Activated CD8-positive, alpha-beta memory T cell treated with anti-CD3 and anti-CD28 coated beads for 1 hour (primary cell): Measurements from ENCODE around the gene SREBF2.
A peak's percentile ranks its signal among the peaks of the same experiment; 100 is the strongest.
"Not testable (repeated sequence)": the region's sequence is repeated elsewhere in the genome, so short reads cannot be mapped to it uniquely, and the experiment has no call there.

Experiments used
- DNase-seq, 2 donors: peaks; one replicate each; pipeline ENCODE4 v3.0.0-alpha.2; 2020; ENCODE audit warnings: low read depth in 1 of 2; ENCODE audit errors: extremely low read depth in 1 of 2

The SREBF2 gene

DNA sequence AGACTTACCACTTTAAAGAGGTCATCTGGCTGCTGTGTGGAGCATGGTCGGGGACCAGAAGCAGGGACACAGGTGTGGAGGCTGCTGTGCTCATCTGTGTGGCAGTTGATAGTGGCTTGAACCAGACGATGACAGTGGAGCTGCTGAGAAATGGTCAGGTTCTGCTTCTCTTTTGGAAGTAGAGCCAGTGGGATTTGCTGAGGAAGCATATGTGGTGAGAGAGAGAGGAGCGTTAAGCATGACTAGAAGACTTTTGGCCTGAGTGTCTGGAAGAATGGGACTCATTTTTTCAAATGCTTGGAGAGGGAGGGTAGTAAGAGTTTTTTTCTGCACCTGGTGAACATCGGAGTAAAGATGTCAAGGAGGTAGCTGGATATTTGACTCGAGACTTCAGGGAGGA is 12.5 kb upstream of the SREBF2 start:
- DNase-seq = no peak

DNA sequence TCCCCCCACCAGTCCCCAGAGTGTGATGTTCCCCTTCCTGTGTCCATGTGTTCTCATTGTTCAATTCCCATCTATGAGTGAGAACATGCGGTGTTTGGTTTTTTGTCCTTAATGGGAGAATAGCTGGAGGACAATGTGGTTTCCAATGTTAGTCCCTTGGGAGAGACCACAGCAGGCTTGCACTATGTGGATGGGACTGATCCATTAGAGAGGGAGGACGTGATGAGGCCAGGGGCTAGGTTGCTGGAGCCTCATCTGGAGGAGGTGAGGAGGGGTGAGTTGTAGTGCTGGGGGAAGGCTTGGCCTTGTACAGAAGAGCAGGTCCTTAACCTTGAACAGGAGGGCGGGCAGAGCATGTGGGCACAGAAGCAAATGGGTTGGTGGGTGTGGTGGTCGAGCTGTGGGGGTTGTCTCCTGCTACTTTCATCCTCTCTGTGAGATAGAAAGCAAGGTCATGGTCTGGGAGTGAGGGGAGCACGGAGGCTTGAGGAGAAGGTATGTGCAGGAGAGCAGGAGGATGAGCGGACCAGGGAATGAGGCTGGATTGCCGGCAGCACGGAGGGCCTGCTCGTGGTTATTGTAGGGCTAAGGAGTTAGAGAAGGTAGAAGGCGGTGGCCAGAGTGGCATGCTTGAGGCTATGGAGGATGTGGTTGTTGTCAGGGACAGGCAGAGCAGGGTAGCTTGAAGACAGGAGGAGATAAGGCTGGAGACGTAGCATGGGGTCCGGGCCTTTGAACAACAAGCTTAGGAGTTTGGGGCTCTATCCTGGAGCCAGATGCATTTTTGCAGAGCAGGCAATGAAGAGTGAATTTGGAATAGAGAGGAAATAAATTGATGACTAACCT is 11.2 kb upstream of the SREBF2 start:
- DNase-seq = no peak

DNA sequence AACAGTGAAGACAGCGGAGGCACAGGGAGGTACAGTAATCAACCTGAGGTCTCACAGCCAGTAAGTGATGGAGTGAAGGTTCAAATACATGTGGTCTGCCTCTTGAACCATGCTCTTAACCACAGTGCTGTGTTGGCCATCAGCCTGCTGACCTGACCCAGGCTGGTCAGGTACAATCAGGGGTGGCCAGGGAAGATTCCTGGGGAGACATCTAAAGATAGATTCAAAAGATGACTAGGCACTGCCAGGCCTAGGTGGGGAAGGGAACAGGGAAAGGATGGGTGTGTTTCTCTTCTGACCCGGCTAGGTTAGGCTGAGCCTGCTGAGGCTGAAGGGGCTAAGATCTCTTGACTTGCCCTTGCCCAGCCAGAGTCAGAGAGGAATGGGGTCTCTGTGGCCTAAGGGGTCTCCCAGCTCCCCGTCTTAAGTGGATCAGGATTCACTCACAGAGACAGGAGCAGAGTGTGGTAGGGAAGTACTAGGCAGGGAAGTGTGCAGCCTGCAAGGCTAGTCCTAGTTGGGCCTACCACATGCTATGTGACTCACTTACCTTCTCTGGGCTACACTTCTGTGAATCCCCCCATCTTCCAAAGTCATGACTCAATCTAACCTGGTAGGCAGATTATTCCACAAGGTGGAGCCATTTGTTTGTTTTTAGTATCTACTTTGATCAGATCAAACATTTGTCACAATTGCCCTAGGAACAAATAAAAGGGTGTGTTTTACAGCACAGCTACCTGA is 10.4 kb upstream of the SREBF2 start:
- DNase-seq = no peak

DNA sequence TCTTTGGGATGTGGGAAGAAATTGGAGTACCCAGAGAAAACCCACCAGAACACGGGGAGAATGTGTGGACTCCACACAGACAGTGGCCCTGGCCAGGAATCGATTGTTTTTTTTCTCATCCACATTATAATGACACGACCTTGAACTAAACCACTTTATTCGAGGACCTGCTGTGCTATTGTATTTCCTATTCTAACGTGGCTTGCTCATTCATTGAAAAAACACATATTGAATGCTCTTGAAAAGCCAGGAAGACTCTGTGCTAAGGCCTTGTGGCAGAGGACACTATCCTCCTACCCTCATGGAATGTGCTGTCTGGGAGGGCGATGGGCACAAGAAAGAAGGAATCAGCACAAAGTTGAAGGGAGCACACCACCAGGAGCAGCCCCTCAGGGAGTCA is 9.1 kb upstream of the SREBF2 start:
- DNase-seq = no peak

DNA sequence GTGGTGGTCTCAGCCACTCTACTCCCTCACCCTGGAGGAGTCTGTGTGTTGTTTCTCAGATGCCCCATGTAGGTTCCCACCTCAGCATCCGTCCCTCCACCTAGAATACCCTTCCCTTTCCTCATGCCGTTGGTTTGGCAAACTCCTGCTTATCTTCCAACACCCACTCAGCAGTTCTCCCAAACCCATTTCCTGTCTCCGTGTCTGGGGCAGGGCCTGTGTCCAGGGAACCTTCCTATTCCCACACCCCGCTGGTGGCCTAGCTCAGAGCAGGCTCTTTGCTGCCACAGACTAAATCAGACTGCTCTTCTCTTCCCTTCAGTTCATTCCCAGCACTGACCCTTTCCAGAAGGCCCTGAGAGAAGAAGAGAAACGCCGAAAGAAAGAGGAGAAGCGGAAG is 7.5 kb upstream of the SREBF2 start:
- DNase-seq = no peak

DNA sequence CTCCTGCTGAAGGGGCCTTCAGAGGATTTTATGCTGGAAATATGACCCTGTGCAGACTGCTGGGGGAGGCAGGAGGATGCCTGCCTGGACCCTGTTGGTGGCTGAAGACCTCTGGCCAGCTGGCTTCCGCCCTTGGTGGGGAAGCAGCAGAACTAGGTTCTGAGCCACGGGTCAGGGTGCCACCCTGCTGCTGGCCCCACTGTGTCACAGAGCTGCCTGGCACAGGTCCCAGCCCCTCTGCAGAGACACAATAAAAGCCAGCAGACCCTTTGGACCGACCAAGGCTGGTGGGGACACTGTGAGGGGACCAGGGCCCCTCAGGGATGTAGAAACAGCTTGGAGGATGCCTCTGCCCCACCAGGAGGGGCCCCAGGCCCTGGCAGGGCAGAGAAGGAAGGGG is 6.9 kb upstream of the SREBF2 start:
- no peak for DNase-seq

DNA sequence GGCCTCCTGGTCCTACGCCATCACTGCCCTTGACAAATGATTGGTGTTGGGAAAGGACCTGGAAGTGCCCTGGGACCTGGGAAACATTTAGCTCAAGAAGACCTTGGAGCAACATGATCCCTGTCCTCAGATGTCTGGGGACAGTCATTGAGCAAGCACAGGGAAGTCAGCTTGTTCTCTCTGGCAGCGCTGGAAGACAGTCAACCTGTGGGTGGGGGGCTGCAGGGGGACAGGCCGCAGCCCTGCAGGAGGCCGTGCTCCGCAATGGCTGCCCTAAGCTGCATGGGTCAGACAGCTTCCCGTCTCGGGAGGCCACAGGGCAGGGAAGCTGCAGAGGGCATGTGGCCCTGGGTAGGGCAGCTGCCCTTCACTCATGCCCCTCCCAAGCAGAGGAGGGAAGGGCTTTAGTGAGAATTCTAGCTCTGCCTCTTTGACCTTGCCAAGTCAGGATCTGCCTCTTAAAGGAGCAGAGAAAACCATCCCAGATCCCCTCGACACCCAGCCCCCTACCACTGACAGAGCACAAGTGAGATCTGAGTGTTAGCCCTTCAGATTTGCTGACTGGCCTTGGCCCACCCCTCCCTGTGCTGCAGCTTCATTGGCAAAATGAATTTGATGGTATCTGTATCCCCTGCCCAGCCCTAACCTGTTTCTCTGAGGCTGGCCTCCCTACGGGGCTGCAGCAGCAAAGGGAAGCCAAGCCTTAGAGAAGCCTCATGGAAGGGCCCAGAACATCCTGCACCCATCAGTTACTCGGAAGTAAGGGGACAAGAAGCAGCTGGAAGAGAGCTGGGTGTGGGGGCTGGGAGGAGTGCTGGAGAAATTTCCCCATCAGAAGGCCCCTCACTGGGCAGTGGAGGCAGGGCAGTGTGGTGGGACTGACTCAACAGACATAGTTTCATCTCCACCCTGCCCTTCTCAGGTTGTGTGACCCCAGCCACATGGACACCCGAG is 6.2 kb upstream of the SREBF2 start:
- no peak for DNase-seq

DNA sequence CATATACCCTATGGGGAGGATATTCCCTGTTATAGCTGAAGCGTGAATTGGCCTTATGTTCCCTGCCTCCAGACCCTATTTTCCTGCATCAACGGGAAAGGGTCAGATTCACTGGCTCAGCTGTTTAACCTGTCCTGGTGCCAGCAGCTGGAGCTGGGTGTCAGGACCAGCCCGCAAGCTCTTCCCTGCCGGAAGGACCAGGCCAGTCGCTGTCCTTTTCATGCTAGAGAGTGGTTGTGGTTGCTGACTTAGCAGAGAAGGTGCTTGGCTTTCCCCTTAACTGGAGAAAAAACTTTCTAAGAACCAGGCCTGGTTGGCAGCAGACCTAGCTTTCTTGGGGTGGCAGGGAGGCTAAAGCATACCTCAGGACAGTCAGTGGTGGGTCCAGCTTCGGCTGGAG is 5.2 kb upstream of the SREBF2 start:
- no peak for DNase-seq

DNA sequence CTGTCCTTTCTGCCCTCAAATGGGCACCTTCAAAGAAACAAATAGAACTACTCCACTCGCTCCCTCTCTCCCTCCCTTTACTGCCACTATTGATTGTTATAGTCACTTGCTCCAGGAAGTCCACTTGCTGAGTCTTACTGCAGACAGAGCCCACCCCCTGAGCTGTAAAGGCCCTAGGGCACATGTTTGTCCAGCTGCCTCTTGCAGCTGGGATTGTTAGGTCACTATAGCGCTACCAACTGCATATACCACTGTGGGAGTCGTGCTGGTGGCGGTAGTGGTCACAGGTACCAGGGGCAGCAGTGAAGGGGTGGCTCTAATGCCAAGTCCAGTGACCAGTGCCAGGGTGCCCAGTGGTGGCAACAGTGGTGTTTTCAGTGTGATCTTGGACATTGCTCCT is 4.4 kb upstream of the SREBF2 start:
- DNase-seq = no peak

DNA sequence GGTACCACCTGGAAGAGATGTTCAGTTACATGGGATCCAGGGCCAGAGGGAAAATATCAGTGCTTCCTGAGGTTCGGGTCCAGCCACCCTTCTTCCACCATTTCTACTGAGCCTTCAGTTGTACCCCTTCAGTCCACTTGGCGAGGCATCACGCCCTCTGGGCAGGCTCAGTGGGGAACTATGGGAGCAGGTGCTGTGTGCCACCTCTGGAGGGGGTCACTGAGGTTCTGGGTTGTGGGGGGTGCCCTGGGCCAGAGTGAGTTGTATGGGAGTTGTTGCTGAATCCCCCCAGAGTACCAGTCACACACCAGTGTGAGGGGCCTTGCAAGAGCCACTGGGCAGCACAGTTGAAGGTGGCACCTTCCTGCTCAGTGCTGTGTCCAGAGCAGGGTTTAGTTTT is 2.7 kb upstream of the SREBF2 start:
- no peak for DNase-seq

DNA sequence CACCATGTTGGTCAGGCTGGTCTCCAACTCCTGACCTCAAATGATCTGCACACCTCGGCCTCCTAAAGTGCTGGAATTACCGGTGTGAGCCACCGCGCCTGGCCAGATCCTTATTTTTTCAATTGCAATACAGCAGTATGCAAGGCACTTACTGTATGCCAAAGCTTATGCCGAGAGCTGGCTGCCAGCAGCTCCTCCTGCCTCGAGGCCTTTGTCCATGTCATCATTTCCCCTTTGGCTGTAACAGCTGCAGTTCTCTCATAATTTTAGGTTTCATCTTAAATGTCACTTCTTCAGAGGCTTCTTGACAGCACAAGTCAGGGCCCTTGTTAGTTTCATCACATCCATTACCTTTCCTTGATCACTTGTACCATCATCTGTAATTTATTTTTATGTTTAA is 1.5 kb upstream of the SREBF2 start:
- DNase-seq = no peak

DNA sequence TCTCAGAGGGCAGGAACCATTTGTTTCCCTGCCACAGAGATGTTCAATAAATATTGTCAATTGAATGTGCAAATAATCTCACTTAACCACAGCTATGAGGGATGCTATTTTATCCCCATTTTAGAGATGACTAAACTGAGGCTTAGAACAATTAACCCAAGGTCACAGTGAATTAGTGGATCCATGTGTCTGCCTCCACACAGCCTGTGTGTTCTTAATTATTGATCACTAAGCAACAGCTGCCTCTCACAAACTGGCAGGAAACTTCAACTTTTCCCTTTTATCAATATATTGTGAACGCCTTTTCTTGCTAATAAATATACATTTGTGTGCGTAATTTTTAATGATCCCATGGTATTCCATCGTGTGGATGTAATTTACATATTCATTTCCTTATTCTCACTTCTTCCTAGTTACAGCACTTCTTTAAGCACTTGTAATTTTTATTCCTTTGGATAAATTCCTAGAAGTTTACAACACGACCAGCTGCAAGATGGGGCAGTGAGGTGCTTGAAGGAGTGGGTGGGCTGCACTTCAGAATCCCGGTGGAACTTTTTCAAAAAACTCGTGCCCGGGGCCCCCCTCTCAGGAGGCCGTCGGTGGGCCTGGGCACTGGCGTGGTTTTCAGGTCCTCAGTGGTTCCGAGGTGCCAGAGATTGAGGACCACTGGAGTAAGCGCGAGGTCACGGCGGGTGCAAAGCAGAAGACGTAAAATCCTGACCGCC is 915 bp upstream of the SREBF2 start:
- DNase-seq = no peak

DNA sequence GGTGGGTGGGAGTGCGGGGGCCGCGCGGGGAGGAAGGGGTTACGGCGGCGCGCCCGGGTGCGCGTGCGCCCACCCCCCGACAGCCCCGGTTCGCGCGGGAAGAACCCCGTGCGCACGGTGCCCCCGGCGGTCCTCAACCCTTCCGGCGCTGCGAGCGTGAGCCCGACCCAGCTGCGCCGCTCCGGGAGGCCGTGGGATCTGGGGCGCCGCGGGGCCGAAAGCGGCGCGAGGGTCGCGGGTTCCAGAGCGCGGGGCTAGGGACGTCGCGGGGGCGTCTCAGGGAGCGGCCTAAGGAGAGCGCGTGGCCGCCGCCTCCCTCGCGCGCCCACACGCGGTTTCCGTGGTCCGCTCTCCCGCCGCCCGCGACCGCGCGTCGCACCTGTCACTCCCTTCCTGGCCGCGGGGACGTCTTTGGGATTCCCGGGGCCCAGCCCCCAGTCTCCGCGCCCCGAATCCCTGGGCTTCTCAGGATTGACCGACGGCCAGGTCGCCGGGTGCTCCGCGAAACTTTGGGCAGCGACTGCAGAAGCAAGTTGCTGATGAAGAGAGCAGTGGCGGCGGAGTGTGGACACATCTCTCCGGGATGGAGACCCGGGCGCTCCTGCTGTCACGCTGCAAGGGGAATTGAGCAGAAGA is 582 bp downstream of the SREBF2 start:
- DNase-seq = peak in 1 of 2 donors; percentile 22

DNA sequence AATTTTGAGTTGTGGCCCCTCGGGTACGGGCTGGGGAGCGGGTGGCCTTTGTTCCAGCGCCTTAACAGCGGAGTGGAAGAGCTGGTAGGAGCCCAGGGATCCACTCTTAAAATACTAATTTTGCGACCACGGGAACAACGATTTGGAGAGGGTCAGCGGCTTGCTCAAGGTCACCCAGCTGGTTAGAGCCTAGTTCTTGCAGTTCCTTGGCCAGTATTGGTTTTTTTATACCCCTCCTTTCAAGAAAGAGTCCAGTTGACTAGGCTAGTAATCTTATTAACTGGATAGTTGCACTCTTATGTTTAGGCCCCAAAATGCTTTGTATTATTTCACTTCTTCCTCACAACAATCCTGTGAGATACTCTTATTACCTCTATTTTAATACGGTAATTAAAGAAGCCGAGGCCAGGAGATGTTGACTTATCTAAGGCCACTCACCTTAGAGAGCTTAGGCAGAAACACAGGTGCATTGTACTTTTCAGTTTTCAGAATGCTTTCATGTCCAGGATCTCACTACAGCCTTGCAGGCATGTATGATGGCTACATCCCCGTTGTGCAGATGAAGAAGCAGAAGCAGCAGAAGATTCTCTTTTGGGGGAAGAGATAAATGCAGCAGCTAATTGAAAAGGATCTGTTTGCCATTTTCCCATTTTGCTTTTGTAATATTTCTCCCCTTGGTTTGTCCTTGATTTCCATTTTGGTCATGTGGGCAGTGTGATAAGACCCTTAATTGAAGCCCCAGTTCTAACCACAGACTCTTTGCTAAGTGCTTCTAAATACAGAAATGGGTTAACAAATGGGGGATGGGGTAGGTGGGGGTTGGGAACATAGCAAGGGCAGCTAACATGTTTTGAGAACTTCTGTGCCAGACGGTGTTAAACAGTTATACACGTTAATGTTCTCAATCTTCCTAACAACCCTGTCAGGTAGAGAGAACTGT is 1.4 kb downstream of the SREBF2 start:
- no peak for DNase-seq

DNA sequence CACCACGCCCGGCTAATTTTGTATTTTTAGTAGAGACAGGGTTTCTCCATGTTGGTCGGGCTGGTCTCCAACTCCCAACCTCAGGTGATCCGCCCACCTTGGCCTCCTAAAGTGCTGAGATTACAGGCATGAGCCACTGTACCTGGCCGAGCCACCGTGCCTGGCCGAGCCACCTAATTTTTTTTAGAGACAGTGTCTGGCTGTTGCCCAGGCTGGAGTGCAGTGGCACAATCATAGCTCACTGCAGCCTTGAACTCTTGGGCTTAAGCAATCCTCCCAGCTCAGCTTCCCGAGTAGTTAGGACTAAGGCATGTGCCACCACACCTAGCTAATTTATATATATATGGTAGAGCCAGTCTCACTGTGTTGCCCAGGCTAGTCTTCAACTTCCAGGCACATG is 2.6 kb downstream of the SREBF2 start:
- DNase-seq = not testable (repeated sequence)

DNA sequence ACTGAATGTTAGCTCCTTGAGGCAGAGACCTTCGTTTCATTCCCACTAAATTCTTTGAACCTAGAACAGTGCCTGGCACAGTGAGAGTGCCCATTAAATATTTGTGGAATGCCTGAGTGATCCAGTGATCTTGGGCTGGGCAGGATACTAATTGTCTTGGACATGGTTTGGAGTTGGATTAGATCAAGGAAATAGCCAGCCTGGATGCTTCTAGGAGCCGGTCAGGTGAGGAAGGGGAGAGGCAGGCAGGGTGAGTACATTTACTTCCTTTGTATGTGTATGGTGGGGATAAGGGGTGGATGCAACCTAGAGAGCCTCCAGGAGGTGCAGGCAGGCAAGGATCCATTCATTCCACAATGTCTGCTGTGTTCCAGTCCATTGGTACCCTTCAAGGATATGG is 3.6 kb downstream of the SREBF2 start:
- no peak for DNase-seq

DNA sequence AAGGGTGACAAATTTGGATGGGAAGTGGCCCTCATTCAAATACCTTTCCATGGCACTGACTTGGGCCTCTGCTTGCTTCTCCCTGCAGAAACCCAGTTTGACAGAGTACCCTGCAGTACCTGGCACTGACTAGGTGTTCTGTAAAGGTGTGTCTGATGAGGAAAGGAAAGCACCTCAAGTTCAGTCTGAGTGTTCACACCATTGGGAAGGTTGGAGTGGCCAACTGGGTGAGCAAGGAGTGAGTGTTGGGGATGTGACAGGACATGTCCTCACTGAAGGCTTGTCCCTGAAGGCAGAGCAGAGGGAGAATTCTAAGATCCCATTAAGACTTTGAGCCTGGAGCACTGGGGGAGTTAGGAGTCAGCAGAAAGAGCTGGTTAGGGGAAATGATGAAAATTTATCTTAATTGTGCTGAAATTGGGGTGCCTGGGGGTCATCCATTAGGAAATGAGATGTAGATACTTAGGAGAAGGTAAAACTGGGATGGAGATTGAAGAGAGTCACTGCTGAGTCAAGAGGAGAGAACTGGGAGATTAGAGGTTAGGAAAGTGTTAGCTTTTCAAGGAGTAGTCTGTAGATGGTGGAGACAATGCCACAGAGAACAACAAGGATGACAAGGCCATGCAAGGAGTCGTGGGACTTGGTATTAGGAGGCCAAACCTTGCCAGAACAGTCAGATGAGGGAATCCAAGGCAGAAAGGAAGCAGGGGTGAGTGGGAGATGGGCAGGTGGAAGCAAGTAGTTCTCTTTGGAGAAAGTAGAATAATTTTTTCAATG is 6.1 kb downstream of the SREBF2 start:
- DNase-seq = no peak

DNA sequence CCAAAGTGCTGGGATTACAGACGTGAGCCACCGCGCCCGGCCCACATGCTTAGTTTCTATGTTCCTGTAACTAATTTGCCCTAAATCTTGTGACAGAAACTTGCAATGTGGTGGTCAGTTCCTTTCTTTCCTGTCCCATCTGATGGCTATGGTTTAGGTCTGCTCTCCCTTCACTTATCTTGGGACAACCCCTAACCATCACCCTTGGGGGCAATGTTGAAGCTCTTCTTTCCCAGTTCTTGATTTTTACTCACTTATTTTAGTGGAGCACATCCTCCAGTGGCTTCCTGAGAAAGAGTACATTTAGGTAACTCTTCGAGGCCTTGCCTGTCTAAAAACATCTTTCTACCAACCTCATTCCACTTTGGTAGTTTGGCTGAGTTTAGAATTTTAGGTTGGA is 7.3 kb downstream of the SREBF2 start:
- DNase-seq = no peak
